A549 treated with AZD2906 at 1 μM for 4 hours (cell line): ENCODE data around the gene TCEAL7. TPM values are rescaled to one million over a fixed set of nuclear protein-coding genes. Genes with fewer than 3 reads are reported as not detected.

ENCODE experiments used
- total RNA-seq: library from RNA; stranded (reverse); fragments of 200-300 nt; extraction: Qiagen RNA extraction; gene quantifications from 5 replicates; pipeline ENCODE4 v1.2.3, GENCODE V29; 2022

The TCEAL7 gene, protein sequence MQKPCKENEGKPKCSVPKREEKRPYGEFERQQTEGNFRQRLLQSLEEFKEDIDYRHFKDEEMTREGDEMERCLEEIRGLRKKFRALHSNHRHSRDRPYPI
- total RNA-seq: not detected in 5 replicates

DNA sequence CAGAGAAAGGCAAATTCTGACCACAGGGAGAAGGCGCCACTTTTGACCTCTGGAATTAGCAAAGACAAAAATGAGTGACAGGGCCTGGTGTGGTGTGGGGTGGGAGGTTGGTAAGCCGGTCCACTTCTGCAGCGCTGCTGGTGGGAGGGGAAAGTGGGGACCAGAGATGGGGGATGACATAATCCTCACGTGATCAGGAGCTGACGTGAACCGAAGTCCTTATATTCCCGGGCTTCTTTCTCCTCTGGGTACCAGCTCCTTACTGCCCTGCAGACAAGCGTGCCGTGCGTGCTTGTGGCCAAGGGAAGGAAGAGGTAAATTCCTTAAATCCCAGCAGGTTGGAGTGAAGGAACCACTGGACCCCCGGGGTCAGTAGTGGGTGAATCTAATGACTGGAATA lies at the start of gene TCEAL7:
TSS of gene TCEAL7 (plus strand) at position 249 of the 400 bp plus-strand sequence. CDS start 1,165 bp downstream, outside the sequence.

DNA sequence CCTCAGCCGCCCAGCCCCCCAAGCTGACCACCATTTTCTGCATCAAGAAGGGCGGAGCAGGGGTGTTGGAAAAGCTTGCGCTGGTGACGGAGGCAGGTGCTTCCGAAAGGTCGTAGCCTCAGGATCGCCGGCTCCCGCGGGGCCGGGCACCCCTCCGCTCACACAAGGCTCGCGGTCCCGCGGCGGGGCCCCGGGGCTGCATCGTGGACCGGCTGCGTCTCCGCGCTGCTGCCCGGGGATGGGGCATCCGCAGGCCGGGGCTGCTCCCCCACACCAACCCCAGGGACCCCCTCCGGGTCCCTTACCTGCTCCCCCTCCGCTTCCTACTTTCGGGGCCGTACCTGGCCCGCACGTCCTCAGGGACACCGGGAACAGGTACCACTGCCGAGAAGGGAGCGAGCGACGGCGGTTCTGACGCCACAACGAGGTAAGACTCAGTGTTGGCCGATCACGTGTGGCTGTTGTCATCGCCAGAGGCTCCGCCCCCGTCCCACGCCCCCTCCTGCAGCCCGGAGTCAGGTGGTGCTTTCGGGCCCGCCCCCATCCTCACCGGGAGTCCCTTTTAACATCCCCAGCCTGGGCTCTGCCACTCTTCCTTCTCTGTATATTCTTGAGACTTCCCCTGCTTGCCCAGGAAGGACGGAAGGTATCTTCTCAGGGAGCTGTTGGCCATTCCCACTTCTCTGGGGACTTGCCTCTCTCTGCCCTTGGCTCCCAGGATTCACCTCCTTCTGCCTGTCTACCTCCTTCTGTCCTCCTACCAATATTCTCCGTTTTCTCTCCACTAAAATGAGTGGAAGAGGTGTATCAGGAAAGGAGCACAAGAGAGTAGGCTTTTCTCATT lies 19.3 kb upstream of the TCEAL7 start, which contains the start of gene BEX2:
TSS of gene BEX2 (minus strand) at position 436 of the 844 bp plus-strand sequence. CDS start 1,014 bp downstream, outside the sequence.

DNA sequence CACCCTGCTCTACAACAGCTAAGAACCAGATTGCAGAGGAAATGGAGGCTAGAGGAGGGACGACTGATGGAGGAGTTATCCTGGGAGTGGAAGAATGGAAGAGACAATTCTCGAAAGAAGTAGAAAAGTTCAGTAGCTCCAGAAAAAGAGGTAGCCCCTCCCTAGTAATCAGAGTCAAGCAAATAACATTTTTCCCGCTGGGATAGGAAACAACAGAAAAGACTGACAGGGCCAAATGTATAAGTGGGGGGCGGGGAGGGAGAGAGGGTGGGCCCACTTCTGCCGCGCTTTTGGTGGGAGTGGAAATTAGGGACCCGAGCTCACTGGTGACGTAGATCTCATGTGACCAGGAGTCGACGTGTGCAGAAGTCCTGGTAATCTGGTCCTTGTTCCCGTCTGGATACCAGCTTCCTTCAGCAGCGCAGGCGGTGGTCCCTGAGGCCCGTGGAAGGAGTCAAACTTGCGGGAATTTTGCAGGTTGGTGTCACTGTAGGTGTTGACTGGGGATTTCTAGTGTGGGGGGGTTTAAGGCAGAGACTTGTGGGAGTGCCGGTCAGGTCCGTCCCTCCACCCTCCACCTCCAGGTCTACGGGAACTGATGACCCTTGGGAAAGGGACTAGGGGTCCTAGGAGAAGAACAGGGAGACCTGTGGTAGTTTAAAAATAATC lies 26.2 kb downstream of the TCEAL7 start, which contains the start of gene TCEAL9:
TSS of gene TCEAL9 (plus strand) at position 377 of the 669 bp plus-strand sequence. CDS start 1,179 bp downstream, outside the sequence.

DNA sequence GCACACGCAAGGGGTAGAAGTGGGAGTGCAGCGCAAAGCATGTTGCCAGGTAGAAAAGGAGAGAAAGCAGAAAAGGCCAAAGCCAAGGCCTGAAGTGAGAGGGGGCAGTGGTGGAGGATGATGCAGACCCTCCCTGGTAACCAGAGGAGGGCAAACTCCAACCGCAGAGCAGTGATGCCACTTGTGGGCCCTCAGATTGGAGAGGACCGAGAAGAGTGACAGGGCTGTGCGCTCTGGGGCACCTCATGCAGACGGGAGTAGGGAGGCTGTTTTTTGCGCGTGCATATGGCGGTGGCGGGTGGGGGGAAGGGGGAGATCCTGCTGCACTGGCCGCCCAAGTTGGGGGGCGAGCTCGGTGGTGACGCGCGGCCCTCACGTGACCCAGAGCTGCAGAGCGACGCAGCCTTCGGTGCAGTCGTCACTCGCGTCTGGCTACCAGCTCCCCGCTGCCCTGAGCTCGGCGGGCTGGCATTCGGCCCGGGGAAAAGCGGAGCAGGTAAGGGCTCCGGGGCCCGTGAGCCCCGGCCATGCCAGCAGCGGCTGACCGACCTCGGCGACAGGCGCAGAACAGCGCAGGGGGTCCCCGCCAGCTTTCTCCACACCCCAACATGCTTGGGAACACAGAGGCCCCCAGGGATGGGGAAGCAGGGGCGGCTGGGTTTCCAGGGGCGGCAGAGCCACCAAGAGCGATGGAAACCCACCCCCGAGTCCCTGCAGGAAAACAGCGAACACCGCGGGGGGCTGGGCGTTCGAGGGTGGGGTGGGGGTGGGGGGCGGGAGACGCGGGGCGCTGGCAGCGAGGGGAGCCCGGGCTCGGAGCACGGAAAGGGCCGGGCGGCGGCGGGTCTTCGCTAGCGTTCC lies 46.3 kb downstream of the TCEAL7 start, which contains the start of gene BEX3:
TSS of gene BEX3 (plus strand) at position 421 of the 861 bp plus-strand sequence. CDS start 984 bp downstream, outside the sequence.

Other genes with a start within 250 kb of the TCEAL7 start
- gene NXF3, start 237.1 kb upstream of the TCEAL7 start, total RNA-seq: 0.03 to 0.06 TPM (median 0.03 TPM) in 3 of 5 replicates, not detected in the others
- gene BEX4, start 115.1 kb upstream of the TCEAL7 start, total RNA-seq: 1.9 to 2.7 TPM (median 2.5 TPM) in 5 replicates
- 26.2 to 36.2 TPM (median 30.4 TPM) in 5 replicates for gene TCEAL8, start 75.1 kb upstream of the TCEAL7 start, total RNA-seq
- not detected in 5 replicates for gene TCEAL5, start 53.5 kb upstream of the TCEAL7 start, total RNA-seq
- gene BEX2, start 19.2 kb upstream of the TCEAL7 start, total RNA-seq: 8.7 to 11.6 TPM (median 10.6 TPM) in 5 replicates
- 88.1 to 146 TPM (median 97.0 TPM) in 5 replicates for gene TCEAL9, start 26.3 kb downstream of the TCEAL7 start, total RNA-seq
- 239 to 261 TPM (median 251 TPM) in 5 replicates for gene BEX3, start 46.3 kb downstream of the TCEAL7 start, total RNA-seq
- gene RAB40A, start 189.2 kb downstream of the TCEAL7 start, total RNA-seq: 0.06 to 0.15 TPM (median 0.10 TPM) in 5 replicates